Endothelial cell of hepatic sinusoid (primary cell): ENCODE measurements around the gene DOCK1.

Source experiments
- in situ Hi-C: cut with HindIII; loops from 2 replicates; pipeline ENCODE4 v1.10.0; 2017; ENCODE audit warnings: low sequenced_read_pairs

The DOCK1 gene

DNA sequence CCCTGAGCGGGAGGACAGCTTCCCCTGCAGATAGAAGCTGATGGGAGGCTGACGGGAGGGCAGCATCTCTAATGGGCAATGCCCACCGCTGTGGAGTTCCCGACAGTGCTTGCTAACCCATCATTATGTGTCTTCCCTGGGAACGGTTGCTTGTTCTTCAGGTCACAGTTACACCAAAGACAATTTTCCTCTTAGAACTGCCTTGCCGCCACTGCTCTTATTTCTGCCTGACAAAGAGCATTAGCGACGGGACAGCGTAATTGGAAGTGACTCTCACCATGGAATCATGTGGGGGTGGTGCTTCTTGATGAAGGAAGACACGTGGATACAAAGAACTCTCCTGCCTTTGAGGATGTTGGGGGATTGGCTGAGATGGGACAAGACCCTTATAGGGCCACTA is 562.6 kb downstream of the DOCK1 start:
- in situ Hi-C loops: no loop called here

DNA sequence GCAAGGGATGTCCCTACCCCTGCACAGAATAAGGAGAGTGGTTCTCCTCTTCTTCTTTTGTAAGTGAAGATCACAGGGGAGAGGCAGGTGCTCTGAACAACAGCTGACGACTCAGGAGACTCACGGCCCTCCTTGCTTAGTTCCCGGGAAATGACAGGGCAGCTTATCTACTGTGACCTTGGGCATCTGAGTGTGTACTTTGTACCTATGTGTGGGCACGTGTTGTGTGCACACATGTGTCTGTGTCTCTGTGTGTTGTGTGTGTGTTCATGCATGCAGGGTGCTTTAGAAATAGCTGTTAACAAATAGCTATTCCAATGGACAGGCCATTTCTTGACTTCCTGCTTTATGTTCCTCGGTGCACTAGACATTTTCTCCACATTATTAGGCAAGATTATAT is 563.4 kb downstream of the DOCK1 start:
- in situ Hi-C loops: no loop called here

DNA sequence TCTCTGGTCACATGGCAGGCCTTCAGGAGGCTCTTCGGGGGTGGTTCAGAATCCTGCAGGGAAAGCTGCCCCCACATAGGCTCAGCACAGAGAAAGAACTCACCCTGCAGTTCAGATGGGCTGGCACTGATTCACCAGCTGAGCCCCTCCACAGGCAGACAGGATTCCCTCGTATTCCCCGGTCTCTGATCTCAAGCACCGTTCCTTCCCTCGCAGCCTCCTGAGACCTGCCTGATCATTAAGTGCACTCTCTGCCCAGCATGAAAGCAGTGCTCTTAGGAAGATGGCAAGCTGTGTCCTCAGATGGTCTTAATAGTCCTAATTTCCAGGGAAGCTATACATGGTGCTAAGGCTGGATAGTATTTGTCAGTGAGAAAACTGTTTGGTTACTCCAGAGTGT is 565.7 kb downstream of the DOCK1 start:
- in situ Hi-C loops: no loop called here

DNA sequence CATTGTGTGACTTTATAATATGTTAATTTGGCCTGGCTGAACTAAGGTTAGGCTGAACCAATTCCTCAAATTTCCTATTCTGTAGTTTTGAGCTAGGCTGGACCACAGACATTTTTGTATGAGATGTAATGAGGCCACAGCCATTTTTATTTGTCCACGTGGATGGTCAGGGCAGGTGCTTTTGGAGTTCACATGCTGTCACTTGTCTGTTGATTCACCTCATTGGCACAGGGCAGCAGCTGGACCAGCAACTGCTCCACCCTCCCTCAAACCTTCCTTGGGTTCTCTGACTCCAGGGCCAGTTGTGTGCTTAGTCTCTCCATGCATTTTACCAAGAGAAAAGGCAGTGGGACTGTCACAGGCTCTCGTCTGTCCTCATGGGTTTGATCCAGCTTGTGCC is 567.7 kb downstream of the DOCK1 start:
- in situ Hi-C loops: no loop called here

DNA sequence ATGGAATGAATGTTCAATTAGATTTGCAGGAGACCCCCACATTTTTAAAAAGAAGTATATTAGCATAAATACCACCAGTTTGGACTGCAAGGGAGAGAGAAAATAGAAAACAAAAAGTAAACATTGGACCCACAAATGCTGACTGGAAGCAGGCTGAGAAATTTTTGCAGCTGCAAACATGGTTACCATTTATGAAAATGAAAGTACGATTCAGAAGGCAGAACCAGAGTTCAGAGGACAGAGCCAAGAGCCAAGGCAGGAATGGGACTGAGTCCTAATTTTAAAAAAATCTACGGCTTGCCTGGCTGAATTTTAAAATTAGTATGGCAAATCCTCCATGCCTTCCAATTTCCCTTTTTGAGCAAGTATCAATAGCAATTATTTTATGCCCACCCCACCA is 569.3 kb downstream of the DOCK1 start:
- in situ Hi-C loops: no loop called here

DNA sequence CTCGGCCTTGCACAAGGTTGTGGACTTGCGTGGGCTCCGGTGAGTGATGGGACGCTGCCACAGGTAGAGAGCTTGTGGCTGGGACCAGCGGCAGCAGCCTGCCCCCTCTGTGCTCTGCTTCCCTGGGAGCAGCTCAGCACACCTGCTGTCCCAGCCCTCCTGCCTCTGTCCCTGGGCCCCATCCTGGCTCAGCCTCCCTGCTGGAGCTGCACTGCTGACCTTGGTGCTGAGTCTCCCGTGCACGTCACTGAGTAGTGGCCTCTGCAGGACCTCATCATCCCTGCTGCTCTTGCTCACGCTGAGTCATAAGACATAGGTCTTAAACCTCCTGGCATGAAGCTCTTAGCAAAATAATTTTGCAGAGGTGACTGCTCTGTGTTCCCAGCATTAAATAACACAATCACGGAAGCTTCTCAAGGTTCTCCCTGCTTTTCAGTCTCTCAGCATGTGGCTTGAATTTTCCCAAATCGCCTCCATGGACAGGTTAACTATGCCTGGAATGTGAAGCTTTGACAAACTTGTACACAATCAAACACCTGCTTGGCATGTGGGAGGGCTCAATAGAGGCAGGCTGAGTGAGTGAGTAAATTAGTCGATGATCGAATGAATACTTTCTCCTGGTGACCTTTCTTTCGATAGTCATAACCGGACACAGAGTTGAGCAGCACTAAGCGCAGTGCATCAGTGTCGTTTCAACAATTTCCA is 580.1 kb downstream of the DOCK1 start:
- in situ Hi-C loops: no loop called here

DNA sequence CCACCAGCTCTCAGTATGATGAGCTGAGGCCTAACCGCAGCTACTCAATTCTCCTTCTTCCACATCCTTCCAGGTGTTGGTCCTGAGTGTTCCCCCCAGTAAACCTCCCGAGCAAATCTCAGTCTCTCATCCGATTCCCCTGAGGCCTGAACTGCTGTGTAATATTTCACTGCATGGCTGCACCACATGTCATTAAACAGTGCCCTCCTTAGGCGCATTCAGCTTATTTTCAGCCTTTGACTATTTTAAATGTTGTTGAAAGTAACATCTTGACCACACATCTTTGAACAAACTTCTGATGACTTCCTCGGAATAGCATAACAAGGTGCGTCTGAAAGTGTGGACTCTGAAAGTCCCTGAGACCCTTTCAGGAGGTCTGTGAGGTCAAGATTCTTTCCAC is 581.1 kb downstream of the DOCK1 start:
- in situ Hi-C loops: no loop called here

DNA sequence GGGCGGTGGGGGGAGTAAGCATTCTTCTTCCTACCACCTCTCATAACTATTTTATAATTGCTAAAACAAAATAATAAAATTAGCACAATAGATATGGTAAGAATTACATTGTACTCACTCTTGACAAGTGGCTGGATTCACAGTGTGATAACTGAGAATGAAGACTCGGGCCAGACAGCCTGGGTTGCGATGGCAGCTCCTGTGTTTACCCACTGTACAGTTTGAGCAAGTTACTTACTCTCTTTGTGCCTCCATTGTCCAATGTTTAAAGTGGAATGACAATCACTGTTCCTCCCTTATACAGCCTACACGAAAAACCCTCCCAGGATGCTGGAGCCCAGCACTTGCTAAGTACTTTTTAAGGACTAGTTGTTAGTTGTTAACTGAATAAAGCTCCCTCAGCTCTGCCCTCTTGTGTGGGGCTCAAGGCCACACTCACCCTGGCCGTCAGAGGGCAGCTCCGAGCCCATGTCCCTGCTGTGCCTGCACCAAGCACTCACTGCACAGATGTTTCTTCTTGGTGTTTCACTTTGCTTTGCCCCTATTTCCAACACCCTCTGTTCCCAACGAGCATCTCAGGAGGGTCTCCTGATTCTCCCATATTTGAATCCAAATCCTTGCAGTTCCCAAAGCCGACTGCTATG is 587.5 kb downstream of the DOCK1 start:
- in situ Hi-C loops: no loop called here

DNA sequence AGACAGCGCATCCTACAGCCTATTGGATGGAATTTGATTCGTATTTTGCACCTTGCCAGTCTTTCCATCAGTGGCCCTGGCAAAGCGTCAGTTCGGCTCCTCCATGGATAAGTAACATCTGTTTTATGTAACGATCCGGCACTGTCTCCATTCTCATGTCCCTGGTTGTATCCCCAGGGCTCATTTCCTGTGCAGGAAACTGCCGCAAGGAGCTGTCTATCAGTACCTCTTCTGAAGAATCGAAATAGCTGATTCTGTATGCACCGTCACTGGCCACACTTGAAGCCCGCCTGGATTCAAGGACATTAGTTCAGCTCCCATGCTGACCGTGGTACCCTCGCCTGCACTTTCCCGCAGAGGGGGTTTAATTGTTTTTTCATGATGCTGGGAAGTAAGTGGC is 590.8 kb downstream of the DOCK1 start:
- in situ Hi-C loops: no loop called here

DNA sequence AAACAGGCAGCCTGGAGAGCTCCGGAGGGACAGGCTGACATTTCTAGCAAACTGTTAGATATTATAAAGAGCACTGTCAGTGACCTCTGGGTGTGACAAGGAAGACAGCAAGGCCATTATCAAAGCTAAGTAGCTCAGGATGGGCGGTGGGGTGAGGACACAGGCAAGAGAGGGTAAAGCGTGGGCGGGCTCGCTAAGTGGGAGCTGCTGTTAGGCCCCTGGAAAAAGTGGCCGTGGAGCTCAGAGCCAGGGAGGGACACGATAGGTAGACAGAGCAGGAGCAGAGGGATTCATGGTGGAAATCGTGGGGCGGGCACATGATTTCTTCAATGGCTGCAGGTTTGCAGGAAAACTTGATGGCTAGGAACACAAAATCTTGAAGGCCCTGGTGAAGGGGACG is 592.5 kb downstream of the DOCK1 start:
- in situ Hi-C loops: no loop called here

DNA sequence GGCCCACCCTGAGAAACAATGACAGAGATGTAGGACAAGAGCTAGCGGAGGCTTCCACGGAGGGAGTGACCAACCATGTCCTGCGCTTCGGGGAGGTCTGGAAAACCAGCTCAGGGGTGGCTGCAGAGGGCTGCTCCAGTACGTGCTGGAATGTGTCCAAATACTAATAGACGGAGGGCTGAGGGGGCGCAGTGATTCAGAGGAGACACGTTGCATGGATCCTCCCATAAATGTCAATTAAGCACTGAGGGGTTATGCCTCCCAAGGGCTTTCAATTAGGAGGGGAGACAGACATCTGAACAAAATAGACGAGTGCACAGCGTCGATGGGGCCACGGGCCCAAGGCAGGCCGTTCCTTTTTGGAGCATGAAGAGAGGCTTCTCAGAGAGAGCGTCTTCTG is 592.9 kb downstream of the DOCK1 start:
- in situ Hi-C loops: no loop called here

DNA sequence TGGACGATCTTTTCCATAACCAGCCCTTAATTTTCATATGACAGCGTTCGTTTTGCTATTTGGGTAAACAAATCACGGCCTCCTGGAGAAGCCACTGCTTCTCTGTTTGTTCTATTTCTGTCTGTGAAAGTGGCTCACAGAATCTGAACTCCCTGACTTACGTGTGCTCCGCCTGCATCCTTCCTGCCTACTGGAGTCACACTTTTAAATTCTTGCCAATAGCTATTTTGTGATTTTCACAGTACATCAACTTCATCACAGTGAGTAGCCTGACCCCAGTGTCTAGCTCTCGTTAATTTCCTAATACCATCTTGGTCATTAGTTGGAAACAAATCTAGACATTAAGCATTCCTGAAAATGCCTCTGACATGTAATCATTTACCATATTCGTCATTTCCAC is 594.9 kb downstream of the DOCK1 start:
- in situ Hi-C loops: no loop called here
